GM12878 (cell line): ENCODE measurements around the gene PYGM.

Experiments used
- EZH2 ChIP-seq: IDR thresholded peaks from 2 replicates; pipeline ENCODE4 v1.6.1; 2012; ENCODE audit warnings: low read depth, mild to moderate bottlenecking, control low read depth, inconsistent platforms, low read length, borderline replicate concordance; ENCODE audit not compliant: control insufficient read depth
- JUND ChIP-seq: IDR thresholded peaks from 2 replicates; pipeline ENCODE4 v1.6.1; 2012; ENCODE audit warnings: low read depth, mild to moderate bottlenecking, low read length, improper control_type of control experiment, moderate library complexity
- KDM1A ChIP-seq: fragments of 200-600 bp; sonication (generic); IDR thresholded peaks from 2 replicates; pipeline ENCODE4 v1.6.1; 2016; ENCODE audit warnings: borderline replicate concordance
- MYC ChIP-seq: IDR thresholded peaks from 2 replicates; pipeline ENCODE4 v1.6.1; 2011; ENCODE audit warnings: mild to moderate bottlenecking, low read length, moderate library complexity, inconsistent platforms; ENCODE audit not compliant: insufficient read depth, insufficient replicate concordance, insufficient read length, severe bottlenecking
- NFXL1 ChIP-seq: fragments of 450-650 bp; IDR thresholded peaks from 2 replicates; pipeline ENCODE4 v1.6.1; 2017; ENCODE audit warnings: antibody characterized with exemption, mild to moderate bottlenecking, borderline replicate concordance
- POLR2A ChIP-seq: IDR thresholded peaks from 2 replicates; pipeline ENCODE4 v1.6.1; 2011; ENCODE audit warnings: low read depth, mild to moderate bottlenecking, low read length
- RUNX3 ChIP-seq: IDR thresholded peaks from 2 replicates; pipeline ENCODE4 v1.6.1; 2012; ENCODE audit warnings: low read length, inconsistent platforms
- SIX5 ChIP-seq: IDR thresholded peaks from 2 replicates; pipeline ENCODE4 v1.6.1; 2011; ENCODE audit warnings: mild to moderate bottlenecking, low read depth, low read length, moderate library complexity; ENCODE audit not compliant: severe bottlenecking
- TAF1 ChIP-seq: IDR thresholded peaks from 2 replicates; pipeline ENCODE4 v1.6.1; 2011; ENCODE audit warnings: mild to moderate bottlenecking, low read depth, low read length, borderline replicate concordance
- ZSCAN29 ChIP-seq: fragments of 450-650 bp; IDR thresholded peaks from 2 replicates; pipeline ENCODE4 v1.6.1; 2017; ENCODE audit warnings: mild to moderate bottlenecking, moderate library complexity
- TF ChIP-seq, protein P1 (sequence below): IDR thresholded peaks from 2 replicates; pipeline ENCODE4 v1.6.1; 2012; ENCODE audit warnings: mild to moderate bottlenecking, low read depth, low read length
- TF ChIP-seq, protein P2 (sequence below), 3 experiments: IDR thresholded peaks in 2 of 3; conservative IDR thresholded peaks in 1 of 3; 2 replicates each; pipeline ENCODE4 v1.5.1; 2011; ENCODE audit warnings: low read depth in 3 of 3, low read length in 3 of 3, mild to moderate bottlenecking in 3 of 3, control low read depth in 2 of 3, moderate library complexity in 2 of 3, inconsistent platforms in 1 of 3, mixed read lengths in 1 of 3; ENCODE audit not compliant: control insufficient read depth in 2 of 3, insufficient read depth in 1 of 3; ENCODE audit errors: extremely low read depth in 1 of 3
- TF ChIP-seq, protein P3 (sequence below): IDR thresholded peaks from 2 replicates; pipeline ENCODE4 v1.6.1; 2012; ENCODE audit warnings: low read length, inconsistent platforms

DNA sequence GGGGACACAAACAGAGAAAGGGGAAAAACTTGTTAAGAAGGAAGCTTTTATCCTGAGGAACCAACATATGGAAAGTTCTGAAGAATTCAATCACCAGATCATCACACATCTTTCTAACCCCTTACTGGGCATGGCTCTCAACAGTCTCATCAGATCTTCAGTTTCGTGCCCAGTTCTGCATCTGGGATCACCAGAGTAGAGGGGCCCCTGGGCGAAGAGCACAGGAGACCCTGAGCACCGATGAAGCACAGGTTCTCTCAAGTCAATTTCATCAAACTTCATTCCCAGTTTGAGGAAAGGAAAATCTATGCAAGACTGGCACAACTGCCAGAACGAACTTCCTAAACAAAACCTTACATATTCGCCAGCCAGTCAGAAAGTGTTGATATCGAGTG, 8.5 kb upstream of the PYGM start:
- no peak for TF ChIP-seq KDM1A
- no peak for TF ChIP-seq POLR2A
- TF ChIP-seq NFXL1 = no peak
- TF ChIP-seq, protein P1, sequence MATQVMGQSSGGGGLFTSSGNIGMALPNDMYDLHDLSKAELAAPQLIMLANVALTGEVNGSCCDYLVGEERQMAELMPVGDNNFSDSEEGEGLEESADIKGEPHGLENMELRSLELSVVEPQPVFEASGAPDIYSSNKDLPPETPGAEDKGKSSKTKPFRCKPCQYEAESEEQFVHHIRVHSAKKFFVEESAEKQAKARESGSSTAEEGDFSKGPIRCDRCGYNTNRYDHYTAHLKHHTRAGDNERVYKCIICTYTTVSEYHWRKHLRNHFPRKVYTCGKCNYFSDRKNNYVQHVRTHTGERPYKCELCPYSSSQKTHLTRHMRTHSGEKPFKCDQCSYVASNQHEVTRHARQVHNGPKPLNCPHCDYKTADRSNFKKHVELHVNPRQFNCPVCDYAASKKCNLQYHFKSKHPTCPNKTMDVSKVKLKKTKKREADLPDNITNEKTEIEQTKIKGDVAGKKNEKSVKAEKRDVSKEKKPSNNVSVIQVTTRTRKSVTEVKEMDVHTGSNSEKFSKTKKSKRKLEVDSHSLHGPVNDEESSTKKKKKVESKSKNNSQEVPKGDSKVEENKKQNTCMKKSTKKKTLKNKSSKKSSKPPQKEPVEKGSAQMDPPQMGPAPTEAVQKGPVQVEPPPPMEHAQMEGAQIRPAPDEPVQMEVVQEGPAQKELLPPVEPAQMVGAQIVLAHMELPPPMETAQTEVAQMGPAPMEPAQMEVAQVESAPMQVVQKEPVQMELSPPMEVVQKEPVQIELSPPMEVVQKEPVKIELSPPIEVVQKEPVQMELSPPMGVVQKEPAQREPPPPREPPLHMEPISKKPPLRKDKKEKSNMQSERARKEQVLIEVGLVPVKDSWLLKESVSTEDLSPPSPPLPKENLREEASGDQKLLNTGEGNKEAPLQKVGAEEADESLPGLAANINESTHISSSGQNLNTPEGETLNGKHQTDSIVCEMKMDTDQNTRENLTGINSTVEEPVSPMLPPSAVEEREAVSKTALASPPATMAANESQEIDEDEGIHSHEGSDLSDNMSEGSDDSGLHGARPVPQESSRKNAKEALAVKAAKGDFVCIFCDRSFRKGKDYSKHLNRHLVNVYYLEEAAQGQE = no peak
- TF ChIP-seq RUNX3 = no peak
- no peak for TF ChIP-seq SIX5
- TF ChIP-seq, protein P2, sequence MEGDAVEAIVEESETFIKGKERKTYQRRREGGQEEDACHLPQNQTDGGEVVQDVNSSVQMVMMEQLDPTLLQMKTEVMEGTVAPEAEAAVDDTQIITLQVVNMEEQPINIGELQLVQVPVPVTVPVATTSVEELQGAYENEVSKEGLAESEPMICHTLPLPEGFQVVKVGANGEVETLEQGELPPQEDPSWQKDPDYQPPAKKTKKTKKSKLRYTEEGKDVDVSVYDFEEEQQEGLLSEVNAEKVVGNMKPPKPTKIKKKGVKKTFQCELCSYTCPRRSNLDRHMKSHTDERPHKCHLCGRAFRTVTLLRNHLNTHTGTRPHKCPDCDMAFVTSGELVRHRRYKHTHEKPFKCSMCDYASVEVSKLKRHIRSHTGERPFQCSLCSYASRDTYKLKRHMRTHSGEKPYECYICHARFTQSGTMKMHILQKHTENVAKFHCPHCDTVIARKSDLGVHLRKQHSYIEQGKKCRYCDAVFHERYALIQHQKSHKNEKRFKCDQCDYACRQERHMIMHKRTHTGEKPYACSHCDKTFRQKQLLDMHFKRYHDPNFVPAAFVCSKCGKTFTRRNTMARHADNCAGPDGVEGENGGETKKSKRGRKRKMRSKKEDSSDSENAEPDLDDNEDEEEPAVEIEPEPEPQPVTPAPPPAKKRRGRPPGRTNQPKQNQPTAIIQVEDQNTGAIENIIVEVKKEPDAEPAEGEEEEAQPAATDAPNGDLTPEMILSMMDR (IDR thresholded peaks at IDR 0.05 in 2 of 3, conservative IDR thresholded peaks at IDR 0.05 in 1 of 3; ENCODE audit: control insufficient read depth in 2 of 3, extremely low read depth in 1 of 3, insufficient read depth in 1 of 3, low read depth in 3 of 3, low read length in 3 of 3) = no peak
- TF ChIP-seq TAF1 = no peak
- no peak for TF ChIP-seq ZSCAN29
- TF ChIP-seq JUND = no peak
- no peak for TF ChIP-seq EZH2
- no peak for TF ChIP-seq MYC
- TF ChIP-seq, protein P3, sequence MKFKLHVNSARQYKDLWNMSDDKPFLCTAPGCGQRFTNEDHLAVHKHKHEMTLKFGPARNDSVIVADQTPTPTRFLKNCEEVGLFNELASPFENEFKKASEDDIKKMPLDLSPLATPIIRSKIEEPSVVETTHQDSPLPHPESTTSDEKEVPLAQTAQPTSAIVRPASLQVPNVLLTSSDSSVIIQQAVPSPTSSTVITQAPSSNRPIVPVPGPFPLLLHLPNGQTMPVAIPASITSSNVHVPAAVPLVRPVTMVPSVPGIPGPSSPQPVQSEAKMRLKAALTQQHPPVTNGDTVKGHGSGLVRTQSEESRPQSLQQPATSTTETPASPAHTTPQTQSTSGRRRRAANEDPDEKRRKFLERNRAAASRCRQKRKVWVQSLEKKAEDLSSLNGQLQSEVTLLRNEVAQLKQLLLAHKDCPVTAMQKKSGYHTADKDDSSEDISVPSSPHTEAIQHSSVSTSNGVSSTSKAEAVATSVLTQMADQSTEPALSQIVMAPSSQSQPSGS = no peak
